HepG2 (cell line): ENCODE measurements around the gene GPR39. TPM values are rescaled to one million over a fixed set of nuclear protein-coding genes. Genes with fewer than 3 reads are reported as not detected.

Experiments used
- ATAC-seq: fragments of 200-7000 bp; cut with Tn5 transposase; 3 replicates; pipeline ENCODE4 v1.9.1; 2020; ENCODE audit warnings: mild to moderate bottlenecking, moderate library complexity
- BruUV-seq: library from RNA; stranded (reverse); fragments of 400-500 nt; replicated peaks from 2 replicates; lab custom pipeline; 2021; lab: Mats Ljungman, UMichigan
- CTCF ChIA-PET: fragments of 300-600 bp; formaldehyde crosslinking; extraction: SDS; loops from one replicate; lab custom pipeline; 2021; ENCODE audit warnings: low total read pairs, inconsistent platforms, low intra/inter-chr PET ratio; lab: Yijun Ruan, JAX
- POLR2A ChIA-PET: fragments of 350-600 bp; sonication (Branson Sonifier 250); formaldehyde crosslinking; loops from one replicate; lab custom pipeline; 2020; ENCODE audit warnings: antibody characterized with exemption, inconsistent platforms; lab: Yijun Ruan, JAX
- DNase-seq: peaks from one replicate; pipeline ENCODE4 v3.0.0-alpha.2; 2015; ENCODE audit warnings: low spot score
- FAIRE-seq: peaks from 3 replicates; lab custom pipeline; 2011; peaks lifted over from hg19 to GRCh38; lab: Jason Lieb, UNC
- H2AFZ ChIP-seq: one replicate; pipeline ENCODE4 v1.6.1; 2011; ENCODE audit warnings: low read length, inconsistent platforms
- H3K27ac ChIP-seq: fragments of 300-600 bp; 3 replicates; pipeline ENCODE4 v1.8.0; 2011; ENCODE audit warnings: mixed run types, mild to moderate bottlenecking, mixed read lengths, low read length, inconsistent platforms; ENCODE audit not compliant: insufficient read depth; ENCODE audit errors: extremely low read length
- H3K27me3 ChIP-seq, 2 experiments: fragments of 200-600 bp in 1 of 2; 2 replicates in 1 of 2; 3 replicates in 1 of 2; pipeline versions ENCODE4 v1.6.0 to v1.8.0; 2011; ENCODE audit warnings: low read length in 2 of 2, mild to moderate bottlenecking in 2 of 2, moderate library complexity in 2 of 2, inconsistent platforms in 1 of 2; ENCODE audit not compliant: insufficient read depth in 2 of 2, control insufficient read depth in 1 of 2
- H3K36me3 ChIP-seq, 2 experiments: fragments of 200-600 bp in 1 of 2; replicated peaks in 1 of 2; 2 replicates in 1 of 2; 3 replicates in 1 of 2; pipeline versions ENCODE4 v1.5.1 to v1.8.0; 2011; ENCODE audit warnings: low read length in 2 of 2, inconsistent platforms in 1 of 2; ENCODE audit not compliant: insufficient read depth in 2 of 2, control insufficient read depth in 1 of 2
- H3K4me1 ChIP-seq: 2 replicates; pipeline ENCODE4 v1.5.1; 2012; ENCODE audit warnings: low read length, inconsistent platforms; ENCODE audit not compliant: insufficient read depth
- H3K4me2 ChIP-seq: 2 replicates; pipeline ENCODE4 v1.6.0; 2011; ENCODE audit warnings: low read depth, low read length, inconsistent platforms
- H3K4me3 ChIP-seq, 3 experiments: fragments of 200-600 bp in 1 of 3; sonication (generic), shearing (Covaris generic) in 1 of 3; replicated peaks in 1 of 3; 2 replicates each; pipeline ENCODE4 v1.5.1; 2011 to 2016; ENCODE audit warnings: low read length in 3 of 3, inconsistent platforms in 2 of 3, low read depth in 2 of 3, mild to moderate bottlenecking in 2 of 3, control low read depth in 1 of 3, mixed read lengths in 1 of 3; ENCODE audit not compliant: insufficient read depth in 1 of 3
- H3K79me2 ChIP-seq: one replicate; pipeline ENCODE4 v1.6.1; 2011; ENCODE audit warnings: low read length, inconsistent platforms; ENCODE audit not compliant: insufficient read depth
- H3K9ac ChIP-seq: 2 replicates; pipeline ENCODE4 v1.6.0; 2011; ENCODE audit warnings: mild to moderate bottlenecking, low read depth, low read length, inconsistent platforms; ENCODE audit not compliant: insufficient read depth
- H3K9me3 ChIP-seq: 2 replicates; pipeline ENCODE4 v1.5.1; 2012; ENCODE audit warnings: mild to moderate bottlenecking, low read length
- H4K20me1 ChIP-seq: 2 replicates; pipeline ENCODE4 v1.6.0; 2011; ENCODE audit warnings: inconsistent platforms, mild to moderate bottlenecking, low read length, moderate library complexity; ENCODE audit not compliant: insufficient read depth
- BCL6 ChIP-seq: IDR thresholded peaks from 2 replicates; pipeline ENCODE4 v1.6.1; 2016; ENCODE audit warnings: missing genetic modification reagents, missing compliant biosample characterization
- GTF3A ChIP-seq: sonication (generic); formaldehyde crosslinking; conservative IDR thresholded peaks from 2 replicates; pipeline ENCODE4 v1.4.0; 2020; ENCODE audit warnings: mild to moderate bottlenecking, missing genetic modification reagents
- IRF1 ChIP-seq: sonication (generic); formaldehyde crosslinking; IDR thresholded peaks from 2 replicates; pipeline ENCODE4 v1.4.0; 2020; ENCODE audit warnings: low read depth, mild to moderate bottlenecking, missing genetic modification reagents
- IRF9 ChIP-seq: sonication (generic); formaldehyde crosslinking; IDR thresholded peaks from 2 replicates; pipeline ENCODE4 v1.8.0; 2022; ENCODE audit warnings: missing genetic modification reagents, mild to moderate bottlenecking, borderline replicate concordance
- MYC ChIP-seq: sonication (generic); formaldehyde crosslinking; IDR thresholded peaks from 2 replicates; pipeline ENCODE4 v1.9.0; 2021; ENCODE audit warnings: missing genetic modification reagents, borderline replicate concordance
- NFE2 ChIP-seq: sonication (generic); formaldehyde crosslinking; IDR thresholded peaks from 2 replicates; pipeline ENCODE4 v1.4.0; 2020; ENCODE audit warnings: missing genetic modification reagents
- PHF21A ChIP-seq: sonication (generic); formaldehyde crosslinking; IDR thresholded peaks from 2 replicates; pipeline ENCODE4 v1.5.0; 2020; ENCODE audit warnings: mild to moderate bottlenecking, missing genetic modification reagents
- RARA ChIP-seq: IDR thresholded peaks from 2 replicates; pipeline ENCODE4 v1.6.1; 2016; ENCODE audit warnings: missing genetic modification reagents, missing compliant biosample characterization
- RBM22 ChIP-seq: fragments of 200-400 bp; formaldehyde crosslinking; optimal IDR thresholded peaks from 2 replicates; pipeline ENCODE3; 2017; ENCODE audit warnings: mild to moderate bottlenecking, low read length, moderate library complexity
- SALL2 ChIP-seq: sonication (generic); formaldehyde crosslinking; IDR thresholded peaks from 2 replicates; pipeline ENCODE4 v1.8.1; 2023; ENCODE audit warnings: mild to moderate bottlenecking, missing genetic modification reagents, inconsistent platforms
- ZNF24 ChIP-seq: fragments of 450-650 bp; IDR thresholded peaks from 2 replicates; pipeline ENCODE4 v1.6.1; 2017; ENCODE audit warnings: antibody characterized with exemption, mild to moderate bottlenecking
- WGBS: methylation state at CpG from one replicate; pipeline ENCODE4 v1.1.6; 2017; ENCODE audit warnings: low lambda C conversion rate; 5-methylcytosine and 5-hydroxymethylcytosine counted together
- in situ Hi-C: cut with HindIII; loops from 2 replicates; pipeline ENCODE4 v1.10.0; 2017; ENCODE audit warnings: low pct_unique_long_range_greater_than_20kb; ENCODE audit not compliant: extremely low pct_ligation_motif_present
- intact Hi-C: fragments of 100-400 bp; cut with micrococcal nuclease; formaldehyde crosslinking; loops from one replicate; pipeline ENCODE4 v1.10.0; 2022; ENCODE audit not compliant: unreplicated experiment
- polyA plus RNA-seq, 8 experiments: library from polyadenylated mRNA; depleted of rRNA in 3 of 8; stranded (reverse) in 7 of 8; unstranded in 1 of 8; fragments of >200 nt; fragmentation: Illumina TruSeq in 4 of 8; extraction: Trizol in 4 of 8; gene quantifications; 2 replicates each; pipeline versions ENCODE4 v1.2.1 to v1.2.3, GENCODE V29; 2011 to 2016; ENCODE audit warnings: low read depth in 4 of 8, missing spikeins in 1 of 8, mixed read lengths in 1 of 8; ENCODE audit not compliant: insufficient read depth in 1 of 8
- total RNA-seq, 5 experiments: library from RNA; depleted of rRNA; stranded (reverse); fragments of >200 nt; fragmentation: Illumina TruSeq; extraction: Trizol; gene quantifications; 2 replicates each; pipeline ENCODE4 v1.2.3, GENCODE V29; 2016; ENCODE audit warnings: low read depth in 1 of 5

The GPR39 gene
- total and polyA plus RNA-seq, 2 of the 13 experiments (the other 11 are each of a cell fraction or from before 2014, with no cell fraction given), result 0.16 to 0.62 TPM

GRCh38 chr2:132412021-132412420, 4.6 kb upstream of the GPR39 start:
- no peaks in the 10 kb centered on the region for H4K20me1 ChIP-seq
- WGBS, result 33% methylated on average over 1 of the region's 1 CpG
- H3K36me3 ChIP-seq, result no peaks in the 10 kb centered on the region
- H3K79me2 ChIP-seq, result no peaks in the 10 kb centered on the region
- ATAC-seq (no peak), DNase-seq (no peak), FAIRE-seq (no peak)
- intact Hi-C loops (no loop called here), in situ Hi-C loops (no loop called here)
- CTCF ChIA-PET, result no interaction called here
- H3K4me3 ChIP-seq, result no peak overlapping the region
- POLR2A ChIA-PET, result no interaction called here
- H3K27me3 ChIP-seq, result peaks cover 3 to 20% of the 10 kb centered on the region in 2 experiments; a peak in 3 of 5 replicates
- no peak overlapping the region for H3K9ac ChIP-seq
- TF ChIP-seq ZNF24 (no peak), NFE2 (CRISPR knock-in tag) (no peak), RBM22 (no peak), BCL6 (CRISPR knock-in tag) (no peak), IRF9 (no peak), MYC (CRISPR knock-in tag) (no peak), SALL2 (CRISPR knock-in tag) (no peak), RARA (CRISPR knock-in tag) (no peak), IRF1 (CRISPR knock-in tag) (no peak), GTF3A (CRISPR knock-in tag) (no peak), PHF21A (CRISPR knock-in tag) (no peak)
- no TSS peak for BruUV-seq
- no peak overlapping the region for H3K27ac ChIP-seq
- H3K9me3 ChIP-seq, result no peaks in the 10 kb centered on the region
- H3K4me1 ChIP-seq, result peaks cover 22% of the 10 kb centered on the region
- H2AFZ ChIP-seq, result no peak overlapping the region
- H3K4me2 ChIP-seq, result no peak overlapping the region
